ENCODE measurements around the gene TESPA1.

GRCh38 chr12:55019784-55020183, 35.2 kb upstream of the TESPA1 start, which contains the start of gene NEUROD4:
- TF ChIP-seq SIN3A (IDR thresholded peaks at IDR 0.05; ENCODE audit: borderline replicate concordance, insufficient read depth, low read length) (peak; percentile 73; the same call in 1 of the 2 replicates), POLR2AphosphoS5 (IDR thresholded peaks at IDR 0.05; ENCODE audit: low read depth, low read length) (no peak), REST (IDR thresholded peaks at IDR 0.05; ENCODE audit: insufficient read depth in 1 of 2, low read depth in 2 of 2, low read length in 2 of 2) (peak; percentile 86 to 96), TAF1 (IDR thresholded peaks at IDR 0.05; ENCODE audit: borderline replicate concordance, insufficient read depth, low read length) (no peak)

All from PFSK-1 (cell line).